Stimulated activated naive CD4-positive, alpha-beta T cell treated with Interleukin-2 at 50 U/mL for 16 hours (primary cell): ENCODE data around the gene EP400.

Source experiments
- DNase-seq: peaks from one replicate; lab custom pipeline; 2025; lab: John Stamatoyannopoulos, UW

EP400 gene

DNA sequence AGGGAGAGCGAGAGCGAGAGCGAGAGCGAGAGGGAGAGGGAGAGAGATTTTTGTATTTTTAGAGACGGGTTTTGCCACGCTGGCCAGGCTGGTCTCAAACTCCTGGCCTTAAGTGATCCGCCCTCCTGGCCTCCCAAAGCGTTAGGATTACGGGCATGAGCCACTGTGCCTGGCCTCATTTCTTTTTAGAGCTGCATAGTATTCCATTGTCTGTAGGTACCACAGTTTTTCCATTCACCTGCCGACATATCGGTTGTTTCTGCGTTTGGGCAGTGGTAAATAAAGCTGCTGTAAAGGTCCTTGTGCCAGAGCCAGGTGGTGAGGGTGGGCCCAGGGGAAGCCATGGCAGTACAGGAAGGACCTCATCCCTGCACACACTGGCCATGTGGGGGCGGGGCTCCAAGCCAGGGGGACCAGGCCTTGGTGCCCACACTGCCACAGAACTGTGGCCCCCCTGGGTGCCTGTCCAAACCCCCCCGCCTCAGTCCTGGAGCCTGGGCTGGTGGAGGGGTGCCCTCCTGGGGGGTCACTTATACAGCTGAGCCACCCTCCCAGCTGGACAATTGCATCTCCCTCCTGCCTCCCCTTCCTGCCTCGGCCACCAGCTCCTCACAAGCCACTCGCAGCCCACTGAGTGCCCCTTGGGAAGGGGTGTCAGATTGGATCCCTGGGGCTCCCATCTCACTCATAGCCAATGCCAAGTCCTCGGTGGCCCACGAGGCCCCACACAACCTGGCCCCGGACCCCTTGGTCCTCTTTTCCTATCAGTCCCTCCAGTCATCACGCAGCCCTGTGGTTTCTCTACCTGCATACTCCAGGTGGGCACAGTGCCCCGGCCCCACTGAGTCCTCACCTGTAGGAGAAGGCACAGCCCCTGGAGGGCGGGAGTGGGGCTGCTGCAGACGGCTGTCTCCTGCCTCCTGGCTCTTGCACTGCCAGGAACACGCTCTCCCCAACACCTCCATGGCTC, 22.3 kb upstream of the EP400 start:
- DNase-seq: no peak

DNA sequence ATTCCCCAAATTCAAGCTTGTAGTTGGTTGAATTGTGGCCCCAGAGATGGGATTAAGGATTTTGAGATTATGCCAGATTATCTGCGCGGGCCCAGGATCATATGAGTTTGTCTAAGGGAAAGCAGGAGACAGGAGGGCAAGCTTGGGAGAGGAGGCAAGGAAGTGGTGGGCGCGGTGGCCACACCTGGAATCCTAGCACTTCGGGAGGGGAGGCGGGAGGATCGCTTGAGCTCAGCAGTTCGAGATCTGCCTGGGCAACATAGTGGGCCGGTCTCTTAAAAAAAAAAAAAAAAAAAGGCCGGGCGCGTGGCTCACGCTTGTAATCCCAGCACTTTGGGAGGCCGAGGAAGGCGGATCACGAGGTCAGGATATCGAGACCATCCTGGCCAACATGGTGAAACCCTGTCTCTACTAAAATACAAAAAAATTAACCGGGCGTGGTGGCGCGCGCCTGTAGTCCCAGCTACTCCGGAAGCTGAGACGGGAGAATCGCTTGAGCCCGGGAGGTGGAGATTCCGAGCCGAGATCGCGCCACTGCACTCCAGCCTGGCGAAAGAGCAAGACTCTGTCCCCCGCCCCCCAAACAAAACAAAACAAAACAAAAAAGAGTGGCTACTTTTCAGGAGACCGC, 21.5 kb upstream of the EP400 start:
- DNase-seq: no peak

DNA sequence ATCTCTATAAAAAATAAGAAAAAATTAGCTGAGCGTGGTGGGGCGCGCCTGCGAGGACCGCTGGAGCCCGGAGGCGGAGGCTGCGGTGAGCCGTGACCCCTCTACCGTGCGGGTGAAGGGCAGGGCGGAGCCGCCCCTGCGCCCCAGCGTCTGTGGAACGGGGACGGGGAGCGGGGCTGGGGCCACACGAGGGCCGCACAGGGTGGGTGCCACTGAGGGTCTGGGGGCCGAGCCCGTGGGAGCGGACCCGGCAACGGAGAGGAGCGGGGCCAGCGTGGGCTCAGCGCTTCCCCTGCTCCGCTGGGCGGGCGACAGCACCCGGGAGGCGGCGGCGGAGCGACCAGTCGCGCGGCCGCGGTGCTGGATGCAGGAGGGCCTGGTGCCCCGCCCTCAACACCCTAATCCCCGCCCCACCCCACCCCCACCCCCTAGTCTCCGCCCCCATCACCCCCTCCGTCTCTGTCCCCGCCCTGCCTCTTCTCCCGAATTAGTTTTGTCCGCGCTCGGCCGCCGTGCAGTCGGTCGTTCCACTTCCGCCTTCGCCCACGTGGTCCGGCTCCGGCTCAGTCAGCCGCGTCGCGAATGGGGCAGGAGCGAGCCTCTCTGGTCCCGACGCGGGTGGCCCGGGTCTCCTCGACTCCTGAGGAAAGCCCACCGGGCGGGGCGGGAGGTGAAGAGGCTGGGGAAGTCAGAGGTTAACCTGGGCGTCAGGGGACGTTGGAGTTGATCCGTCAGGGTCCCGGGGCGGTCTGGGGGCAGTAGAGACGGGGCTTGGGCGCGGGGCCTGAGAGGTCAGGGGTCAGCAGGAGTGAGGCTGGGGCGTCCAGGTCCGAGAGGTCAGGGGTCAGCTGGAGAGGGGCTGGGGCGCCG, 20.8 kb upstream of the EP400 start, which contains the start of gene PUS1:
TSS of gene PUS1 (plus strand) at position 566 of the 870 bp plus-strand sequence. CDS start 447 bp downstream, outside the sequence.
- DNase-seq: peak; percentile 94

DNA sequence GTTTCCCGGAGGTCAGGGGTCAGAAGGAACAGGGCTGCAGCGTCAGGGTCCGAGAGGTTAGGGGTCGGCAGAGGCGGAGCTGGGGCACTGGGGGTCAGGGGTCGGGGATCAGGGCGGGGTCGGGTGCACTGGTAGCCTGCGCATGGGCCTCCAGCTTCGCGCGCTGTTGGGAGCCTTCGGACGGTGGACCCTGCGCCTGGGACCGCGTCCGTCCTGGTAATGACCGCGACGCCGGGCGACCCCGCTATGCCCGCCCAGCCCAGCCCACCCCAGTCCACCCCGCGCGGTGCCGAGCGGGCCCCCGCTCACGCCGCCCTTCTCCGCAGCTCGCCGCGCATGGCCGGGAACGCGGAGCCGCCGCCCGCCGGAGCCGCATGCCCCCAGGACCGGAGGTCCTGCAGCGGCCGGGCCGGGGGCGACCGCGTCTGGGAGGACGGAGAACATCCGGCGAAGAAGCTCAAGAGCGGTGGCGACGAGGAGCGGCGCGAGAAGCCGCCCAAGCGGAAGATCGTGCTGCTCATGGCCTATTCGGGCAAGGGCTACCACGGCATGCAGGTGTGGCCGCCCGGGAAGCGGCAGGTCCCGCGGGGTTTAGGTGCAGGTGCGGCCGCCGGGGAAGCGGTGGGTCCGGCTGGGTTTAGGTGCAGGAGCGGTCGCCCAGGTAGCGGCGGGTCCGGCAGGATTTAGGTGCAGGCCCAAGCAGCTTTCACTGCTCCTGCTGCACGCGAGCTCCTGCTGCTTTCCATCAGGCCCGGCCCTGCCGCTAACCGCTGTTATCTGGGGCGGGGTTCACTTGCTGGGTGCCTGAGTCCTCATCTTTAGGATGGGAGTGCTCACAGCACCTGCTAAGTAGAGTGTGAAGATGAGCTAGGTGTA, 19.9 kb upstream of the EP400 start:
- DNase-seq: peak; percentile 31

DNA sequence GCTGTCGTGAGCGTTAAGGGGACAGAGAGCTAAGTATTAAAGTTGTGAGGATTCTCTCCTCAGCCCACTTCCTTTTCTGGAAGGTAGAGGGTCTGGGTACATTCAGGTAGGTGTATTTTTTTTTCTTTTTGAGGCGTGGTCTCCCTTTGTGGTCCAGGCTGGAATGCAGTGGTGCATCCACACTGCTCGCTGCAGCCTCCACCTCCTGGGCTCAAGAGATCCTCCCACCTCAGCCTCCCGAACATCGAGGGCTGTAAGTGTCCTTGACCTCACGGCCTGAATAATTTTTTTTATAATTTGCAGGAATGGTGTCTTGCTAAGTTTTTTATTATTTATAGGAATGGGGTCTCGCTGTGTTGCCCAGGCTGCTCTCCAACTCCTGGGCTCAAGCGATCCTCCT, 19.2 kb upstream of the EP400 start:
- no peak for DNase-seq

DNA sequence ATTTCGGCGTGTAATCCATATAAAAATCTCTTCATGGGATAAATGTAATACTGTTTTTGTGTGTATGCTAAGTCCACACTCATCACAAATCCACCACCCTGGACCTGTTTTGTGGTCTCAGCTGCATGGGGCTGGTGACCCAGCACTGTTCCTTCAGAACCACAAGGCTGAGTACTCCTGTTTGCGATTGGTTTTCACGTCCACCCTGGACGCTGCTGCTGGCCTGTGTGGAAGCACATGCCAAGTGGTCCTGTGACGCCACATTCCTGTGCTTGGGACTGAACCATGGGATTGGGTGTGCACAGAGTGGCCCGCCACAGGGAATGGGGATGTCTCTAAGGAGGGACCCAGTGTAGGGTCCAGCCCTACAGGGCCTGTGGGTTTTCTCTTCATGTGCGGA, 16.4 kb upstream of the EP400 start:
- no peak for DNase-seq

DNA sequence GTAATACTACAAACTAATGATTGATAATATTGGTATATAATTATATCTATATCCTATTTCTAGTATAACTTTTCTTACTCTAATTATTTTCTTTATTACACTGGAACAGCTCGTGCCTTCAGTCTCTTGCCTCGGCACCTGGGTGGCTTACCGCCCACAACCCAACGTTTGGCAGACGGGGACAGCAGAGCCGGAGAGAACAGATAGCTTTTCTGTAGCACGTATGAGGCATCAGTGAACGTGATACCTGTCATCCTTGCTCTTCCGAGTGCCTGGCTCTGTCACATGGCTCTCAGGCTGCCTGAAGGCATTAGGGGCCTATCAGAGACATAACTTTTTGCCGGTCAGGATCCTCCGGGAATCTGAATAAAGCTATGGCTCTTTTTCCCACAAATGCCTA, 15.2 kb upstream of the EP400 start:
- DNase-seq: no peak

DNA sequence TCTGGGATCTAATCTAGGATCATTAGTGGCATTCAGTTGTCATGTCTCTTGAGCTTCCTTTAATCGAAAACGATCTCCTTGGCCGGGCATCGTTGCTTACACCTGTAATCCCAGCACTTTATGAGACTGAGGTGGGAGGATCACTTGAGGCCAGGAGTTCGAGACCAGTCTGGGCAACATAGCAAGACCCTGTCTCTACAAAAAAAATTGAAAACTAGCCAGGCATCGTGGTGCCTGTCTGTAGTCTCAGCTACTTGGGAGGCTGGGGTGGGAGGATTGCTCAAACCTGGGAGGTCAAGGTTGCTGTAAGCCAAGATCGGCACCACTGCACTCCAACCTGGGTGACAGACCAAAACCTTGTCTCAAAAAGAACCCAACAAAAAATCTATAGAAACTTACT, 11.7 kb upstream of the EP400 start:
- no peak for DNase-seq

DNA sequence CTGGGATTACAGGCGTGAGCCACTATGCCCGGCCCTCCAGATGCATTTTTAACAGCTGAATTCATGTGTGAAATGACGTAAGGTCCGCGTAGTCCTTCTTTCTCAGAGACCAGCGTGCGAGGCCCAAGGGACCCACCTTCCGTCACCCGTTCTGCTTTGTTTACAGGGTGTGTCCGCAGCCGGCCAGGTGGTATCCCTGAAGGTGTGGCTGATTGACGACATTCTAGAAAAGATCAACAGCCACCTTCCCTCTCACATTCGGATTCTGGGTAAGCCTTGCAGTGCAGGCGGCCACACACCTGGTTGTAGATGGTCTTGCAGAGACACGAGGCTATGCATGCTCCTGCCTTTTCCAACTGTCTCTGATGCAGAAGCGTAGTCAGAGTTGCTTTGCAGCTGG, 10.7 kb upstream of the EP400 start:
- no peak for DNase-seq

DNA sequence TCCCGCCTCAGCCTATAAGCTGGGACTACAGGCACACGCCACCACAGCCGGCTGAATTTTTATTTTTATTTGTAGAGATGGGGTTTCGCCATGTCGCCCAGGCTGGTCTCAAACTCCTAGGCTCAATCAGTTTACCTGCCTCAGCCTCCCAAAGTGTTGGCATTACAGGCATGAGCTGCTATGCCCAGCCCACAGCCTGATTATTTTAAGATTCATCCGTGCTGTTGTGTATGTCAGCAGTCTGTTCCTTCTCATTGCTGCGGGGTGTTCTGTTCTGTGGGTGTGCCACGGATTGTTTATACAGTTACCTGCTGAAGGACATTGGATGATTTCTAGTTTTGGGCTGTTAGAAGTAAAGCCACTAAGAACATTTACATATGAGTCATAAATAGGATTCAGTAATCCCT, 9.6 kb upstream of the EP400 start:
- DNase-seq: no peak

DNA sequence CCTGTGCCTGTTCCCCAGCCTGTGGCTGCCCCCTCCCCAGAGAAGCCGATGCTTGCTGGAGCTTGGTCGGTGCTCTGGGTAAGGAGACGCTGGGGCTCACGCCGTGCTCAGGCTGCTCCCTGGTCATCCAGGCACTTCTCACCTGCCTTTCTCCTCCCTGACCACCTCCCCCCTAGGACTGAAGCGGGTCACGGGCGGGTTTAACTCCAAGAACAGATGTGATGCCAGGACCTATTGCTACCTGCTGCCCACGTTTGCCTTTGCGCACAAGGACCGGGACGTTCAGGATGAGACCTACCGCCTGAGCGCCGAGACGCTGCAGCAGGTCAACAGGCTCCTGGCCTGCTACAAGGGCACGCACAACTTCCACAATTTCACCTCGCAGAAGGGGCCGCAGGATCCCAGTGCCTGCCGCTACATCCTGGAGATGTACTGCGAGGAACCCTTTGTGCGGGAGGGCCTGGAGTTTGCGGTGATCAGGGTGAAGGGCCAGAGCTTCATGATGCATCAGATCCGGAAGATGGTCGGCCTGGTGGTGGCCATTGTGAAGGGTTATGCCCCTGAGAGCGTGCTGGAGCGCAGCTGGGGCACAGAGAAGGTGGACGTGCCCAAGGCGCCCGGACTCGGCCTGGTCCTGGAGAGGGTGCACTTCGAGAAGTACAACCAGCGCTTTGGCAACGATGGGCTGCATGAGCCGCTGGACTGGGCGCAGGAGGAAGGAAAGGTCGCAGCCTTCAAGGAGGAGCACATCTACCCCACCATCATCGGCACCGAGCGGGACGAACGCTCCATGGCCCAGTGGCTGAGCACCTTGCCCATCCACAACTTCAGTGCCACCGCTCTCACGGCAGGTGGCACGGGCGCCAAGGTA, 8.4 kb upstream of the EP400 start:
- DNase-seq: no peak

DNA sequence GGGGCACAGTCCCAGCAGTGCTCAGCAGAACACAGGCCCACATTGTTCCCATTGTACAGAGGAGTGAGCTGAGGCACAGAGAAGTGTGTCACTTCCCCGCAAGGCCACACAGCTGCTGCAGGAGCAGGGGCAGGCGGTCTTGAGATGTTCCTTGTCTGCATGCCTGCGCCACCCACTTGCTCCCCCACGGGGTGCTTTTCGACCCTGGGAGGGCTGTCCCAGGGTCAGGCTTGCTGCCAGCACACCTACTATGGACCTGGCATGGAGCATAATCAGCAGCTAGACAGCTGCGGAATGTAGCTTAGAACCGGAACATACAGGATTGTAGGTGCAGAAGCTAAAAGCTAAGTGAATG, 7.8 kb upstream of the EP400 start:
- DNase-seq: no peak

DNA sequence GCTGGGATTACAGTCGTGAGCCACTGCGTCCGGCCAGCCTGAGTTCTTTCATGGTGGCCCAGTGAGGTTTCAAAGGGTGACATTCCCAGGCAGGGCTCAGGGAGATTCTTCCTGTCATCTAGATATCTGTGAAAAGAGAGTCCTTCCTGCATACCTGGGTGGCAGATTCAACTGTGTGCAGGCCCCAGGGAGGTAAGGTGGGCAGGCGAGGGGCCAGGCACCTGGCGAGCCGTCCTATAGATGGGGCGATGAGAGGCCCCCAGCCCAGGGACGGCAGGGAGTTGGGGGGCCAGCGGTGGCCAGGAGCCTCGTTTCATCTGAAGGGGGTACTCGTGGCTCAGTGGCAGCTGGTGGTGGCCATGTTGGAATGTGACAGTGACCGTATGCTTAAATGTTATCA, 7.1 kb upstream of the EP400 start:
- DNase-seq: no peak

DNA sequence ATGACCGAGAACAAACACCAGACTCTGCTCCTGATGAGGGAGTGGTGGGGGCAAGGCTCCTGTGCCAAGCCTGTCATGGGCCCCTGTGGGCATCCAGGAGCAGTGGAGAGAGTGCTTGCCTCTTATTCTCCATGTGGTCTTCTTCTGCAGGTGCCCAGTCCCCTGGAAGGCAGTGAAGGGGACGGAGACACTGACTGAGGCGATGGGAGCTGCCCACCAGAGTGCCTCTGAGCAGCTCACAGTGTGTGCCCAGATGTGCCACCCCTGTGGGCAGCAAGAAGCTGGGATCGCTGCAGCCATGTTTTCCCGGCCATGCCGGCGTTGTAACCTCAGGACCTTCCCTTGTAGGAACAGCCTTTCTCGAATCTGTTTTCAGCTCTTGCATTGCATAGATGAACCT, 6.4 kb upstream of the EP400 start:
- DNase-seq: no peak

DNA sequence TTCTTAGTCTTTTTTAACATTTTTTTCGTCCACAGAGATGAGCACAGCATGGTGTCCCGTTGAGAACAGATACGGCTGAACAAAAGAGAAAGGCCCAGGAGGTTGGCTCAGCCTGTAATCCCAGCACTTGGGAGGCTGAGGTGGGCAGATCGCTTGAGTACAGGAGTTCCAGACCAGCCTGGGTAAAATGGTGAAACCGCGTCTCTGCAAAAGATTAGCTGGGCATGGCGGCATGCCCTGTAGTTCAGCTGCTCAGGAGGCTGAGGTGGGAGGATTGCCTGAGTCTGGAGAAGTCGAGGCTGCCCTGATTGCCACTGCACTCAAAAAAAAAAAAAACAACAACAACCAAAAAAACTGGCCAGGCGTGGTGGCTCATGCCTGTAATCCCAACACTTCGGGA, 5.9 kb upstream of the EP400 start:
- DNase-seq: no peak

DNA sequence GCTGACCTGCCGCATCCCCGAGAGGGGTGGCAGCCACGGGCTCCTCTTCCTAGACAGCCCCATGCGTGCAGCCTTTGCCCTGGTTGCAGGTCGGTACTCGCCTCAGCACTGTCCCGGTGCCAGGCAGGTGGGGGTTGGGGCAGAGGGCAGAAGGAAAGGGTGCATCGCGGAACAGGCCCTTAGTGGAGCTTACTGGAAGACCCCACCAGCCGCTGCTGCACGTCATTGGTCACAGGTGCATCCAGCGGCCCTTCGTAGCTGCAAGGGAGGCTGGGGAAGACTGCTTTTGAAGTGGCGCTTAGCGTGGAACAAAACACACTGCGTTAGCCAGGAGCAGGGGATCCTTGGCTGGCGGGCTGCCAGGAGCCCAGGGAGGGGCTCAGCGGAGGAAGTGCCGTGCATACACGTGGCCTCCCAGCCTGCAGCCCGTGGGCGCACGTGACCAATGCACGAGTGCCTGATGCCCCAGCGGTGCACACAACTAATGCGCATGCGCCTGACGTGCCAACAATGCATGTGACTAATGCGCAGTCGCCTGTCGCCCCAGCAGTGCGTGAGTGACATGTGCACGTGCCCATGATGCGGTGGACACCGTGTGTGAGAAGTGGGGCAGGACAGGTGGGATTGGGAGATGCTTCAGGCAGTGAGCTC, 5.0 kb upstream of the EP400 start:
- no peak for DNase-seq

DNA sequence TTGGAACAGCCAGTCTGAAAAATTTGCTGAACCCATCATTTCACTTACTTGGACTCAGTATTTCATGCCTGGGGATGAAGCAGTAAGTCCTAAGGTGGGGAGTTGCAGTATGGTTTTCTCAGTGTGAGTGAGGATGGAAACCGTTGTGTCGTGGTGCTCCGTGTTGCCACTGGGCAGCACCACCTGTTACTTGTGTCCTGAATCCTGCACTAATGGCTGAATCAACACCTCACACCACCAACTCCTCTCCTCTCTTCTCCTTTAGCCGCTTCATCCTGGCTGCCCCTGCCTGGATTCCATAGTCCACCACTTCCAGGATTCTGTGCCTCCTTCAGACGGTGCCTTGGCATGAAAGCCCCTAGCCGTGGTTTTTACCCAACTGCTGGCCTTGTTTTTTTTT, 3.0 kb upstream of the EP400 start:
- no peak for DNase-seq

DNA sequence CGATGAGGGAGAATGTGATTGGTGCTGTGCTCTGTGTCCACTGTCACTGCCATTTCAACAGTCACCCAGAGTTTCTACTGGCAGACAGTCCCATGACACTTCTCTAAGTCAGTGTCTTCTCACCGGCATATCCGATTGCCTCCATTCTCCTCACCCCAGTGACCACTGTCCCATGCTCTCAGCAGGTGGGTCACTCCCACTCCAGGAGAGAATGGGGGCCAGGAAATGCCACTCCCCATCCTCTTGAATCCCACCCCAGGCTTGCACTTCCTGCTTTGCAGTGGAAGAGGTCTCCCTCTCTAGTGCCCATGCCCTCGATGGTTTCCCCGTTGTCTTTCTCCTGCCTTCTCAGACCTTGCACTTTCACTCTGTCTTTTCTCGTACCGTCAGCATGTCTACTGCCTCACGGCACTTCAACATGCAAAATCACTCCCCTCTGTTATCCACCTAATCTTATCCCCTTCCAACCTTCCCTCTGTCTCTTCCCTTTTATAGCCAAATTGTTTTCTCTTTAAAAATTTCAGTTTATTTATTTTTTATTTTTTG, 2.2 kb upstream of the EP400 start:
- no peak for DNase-seq

DNA sequence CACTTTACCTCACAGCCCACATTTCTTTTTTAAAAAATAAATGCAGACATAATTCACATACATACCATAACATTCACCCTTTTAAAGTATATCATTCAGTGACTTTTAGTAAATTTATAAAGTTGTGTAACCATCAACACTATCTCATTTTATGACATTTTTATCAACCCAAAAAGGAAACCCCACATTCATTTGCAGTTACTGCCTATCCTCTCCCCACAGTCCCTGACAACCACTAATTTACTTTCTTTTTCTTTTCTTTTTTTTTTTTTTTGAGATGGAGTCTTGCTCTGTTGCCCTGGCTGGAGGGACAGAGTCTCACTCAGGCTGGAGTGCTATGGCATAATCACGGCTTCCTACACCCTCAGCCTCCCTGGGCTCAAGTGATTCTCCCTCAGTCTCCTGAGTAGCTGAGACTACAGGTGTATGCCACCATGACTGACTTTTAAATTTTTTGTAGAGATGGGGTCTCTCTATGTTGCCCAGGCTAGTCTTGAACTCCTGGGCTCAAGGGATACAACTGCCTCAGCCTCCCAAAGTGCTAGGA, 1.5 kb upstream of the EP400 start:
- DNase-seq: no peak
